ENCODE results near the gene SOX13. TPM values are rescaled to one million over a fixed set of nuclear protein-coding genes. Genes with fewer than 3 reads are reported as not detected.

SOX13 gene
- total and polyA plus RNA-seq, 8 donors = 4.1 to 42.6 (median 11.1) TPM

GRCh38 chr1:204130178-204130577 is 57.3 kb downstream of the SOX13 start:
- H3K36me3 ChIP-seq = peaks cover 7 to 29% (median 27%) of the 10 kb centered on the region in 4 donors
- TF ChIP-seq POLR2AphosphoS5 (IDR thresholded peaks at IDR 0.05) = no peak
- no peak for TF ChIP-seq CTCF (IDR thresholded peaks at IDR 0.05)
- TF ChIP-seq POLR2A (IDR thresholded peaks at IDR 0.05) = no peak
- TF ChIP-seq EP300 (IDR thresholded peaks at IDR 0.05) = no peak
- peaks cover 21 to 57% (median 39%) of the 10 kb centered on the region in 4 donors for H3K4me1 ChIP-seq
- no peaks in the 10 kb centered on the region for H3K9me3 ChIP-seq
- H3K27me3 ChIP-seq = no peaks in the 10 kb centered on the region
- WGBS, 5 donors = 32 to 60% (median 37%) methylated on average over 4 of the region's 4 CpGs
- H3K27ac ChIP-seq = peak overlapping the region in 4 of 5 donors; percentile 13 to 79 (median 70)
- DNase-seq = peak; percentile 71 to 73
- intact Hi-C loops (cut with DNase I; ENCODE audit: low total_unique reads) = no loop called here
- H3K4me3 ChIP-seq = peak overlapping the region in 1 of 4 donors; percentile 34

- peaks cover under 1 to 29% (median 17%) of the 10 kb centered on the region in 4 donors for H3K36me3 ChIP-seq
- intact Hi-C loops (cut with DNase I; ENCODE audit: low total_unique reads) = no loop called here
- peak overlapping the region in 3 of 5 donors; percentile 42 to 79 (median 71) for H3K27ac ChIP-seq
- no peak overlapping the region for H3K4me3 ChIP-seq
- peak in 1 of 2 donors; percentile 60 for DNase-seq
- no peaks in the 10 kb centered on the region for H3K9me3 ChIP-seq
- TF ChIP-seq POLR2A (IDR thresholded peaks at IDR 0.05) (no peak), CTCF (IDR thresholded peaks at IDR 0.05) (no peak), POLR2AphosphoS5 (IDR thresholded peaks at IDR 0.05) (no peak), EP300 (IDR thresholded peaks at IDR 0.05) (no peak)
- WGBS, 5 donors = 45 to 51% (median 50%) methylated on average over 10 to 11 of the region's 11 CpGs
- H3K27me3 ChIP-seq = no peaks in the 10 kb centered on the region
- peaks cover 21 to 53% (median 39%) of the 10 kb centered on the region in 4 donors for H3K4me1 ChIP-seq
Measured at GRCh38 chr1:204130981-204131892, 58.3 kb downstream of the SOX13 start.

GRCh38 chr1:204131978-204132377 is 59.1 kb downstream of the SOX13 start:
- 82 to 94% (median 88%) methylated on average over 4 of the region's 4 CpGs for WGBS, 5 donors
- H3K27ac ChIP-seq = peak overlapping the region in 2 of 5 donors; percentile 71 to 79
- intact Hi-C loops (cut with DNase I; ENCODE audit: low total_unique reads) = no loop called here

More at GRCh38 chr1:204131978-204132377, 59.1 kb downstream of the SOX13 start:
- H3K4me1 ChIP-seq = peaks cover 17 to 45% (median 35%) of the 10 kb centered on the region in 4 donors
- TF ChIP-seq POLR2AphosphoS5 (IDR thresholded peaks at IDR 0.05) (no peak), EP300 (IDR thresholded peaks at IDR 0.05) (no peak), POLR2A (IDR thresholded peaks at IDR 0.05) (no peak), CTCF (IDR thresholded peaks at IDR 0.05) (no peak)
- no peaks in the 10 kb centered on the region for H3K9me3 ChIP-seq
- H3K4me3 ChIP-seq = no peak overlapping the region
- peaks cover 0 to 31% (median 16%) of the 10 kb centered on the region in 4 donors for H3K36me3 ChIP-seq
- DNase-seq = no peak
- H3K27me3 ChIP-seq = no peaks in the 10 kb centered on the region
